ENCODE data around the gene STK11IP.

GRCh38 chr2:219554350-219554749 is 43.3 kb upstream of the STK11IP start:
- TF ChIP-seq CTCF (conservative IDR thresholded peaks at IDR 0.05) = no peak
- no peak for TF ChIP-seq EZH2 (IDR thresholded peaks at IDR 0.05; ENCODE audit: low read depth)

All from PC-9 (cell line).